Epithelial cell of esophagus (primary cell): ENCODE measurements around the gene FARS2.

Source experiments
- DNase-seq: peaks from one replicate; pipeline ENCODE4 v3.0.0; 2010; ENCODE audit warnings: low read depth
- H3K4me3 ChIP-seq: 2 replicates; pipeline ENCODE4 v1.5.1; 2011; ENCODE audit warnings: mild to moderate bottlenecking, low read length, control low read depth
- TF ChIP-seq, protein P1 (sequence below): IDR thresholded peaks from 2 replicates; pipeline ENCODE4 v1.5.1; 2011; ENCODE audit warnings: low read depth, mild to moderate bottlenecking, low read length, control low read depth, inconsistent platforms; ENCODE audit not compliant: insufficient read depth; ENCODE audit errors: missing control alignments

FARS2 gene

DNA sequence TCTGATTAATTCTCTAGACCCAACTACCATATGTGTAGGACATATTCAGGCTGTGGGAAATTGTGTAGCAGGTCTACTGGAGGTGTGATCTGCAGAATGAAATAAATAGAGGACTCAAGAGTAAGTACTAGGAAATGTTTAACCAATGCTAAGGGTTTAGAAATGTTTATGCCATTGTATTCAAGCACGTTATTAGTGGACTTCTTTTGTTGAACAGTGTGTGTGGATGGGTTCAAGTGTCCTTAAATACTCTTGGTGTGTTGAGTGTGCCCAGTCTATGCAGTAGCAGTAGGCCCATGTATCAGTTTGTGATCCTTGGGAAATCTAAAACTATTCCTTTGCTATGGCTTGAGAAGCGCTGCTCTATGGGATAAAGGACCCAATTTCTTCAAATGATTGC, 112.1 kb downstream of the FARS2 start:
- no peak for DNase-seq
- no peak overlapping the region for H3K4me3 ChIP-seq
- TF ChIP-seq, protein P1, sequence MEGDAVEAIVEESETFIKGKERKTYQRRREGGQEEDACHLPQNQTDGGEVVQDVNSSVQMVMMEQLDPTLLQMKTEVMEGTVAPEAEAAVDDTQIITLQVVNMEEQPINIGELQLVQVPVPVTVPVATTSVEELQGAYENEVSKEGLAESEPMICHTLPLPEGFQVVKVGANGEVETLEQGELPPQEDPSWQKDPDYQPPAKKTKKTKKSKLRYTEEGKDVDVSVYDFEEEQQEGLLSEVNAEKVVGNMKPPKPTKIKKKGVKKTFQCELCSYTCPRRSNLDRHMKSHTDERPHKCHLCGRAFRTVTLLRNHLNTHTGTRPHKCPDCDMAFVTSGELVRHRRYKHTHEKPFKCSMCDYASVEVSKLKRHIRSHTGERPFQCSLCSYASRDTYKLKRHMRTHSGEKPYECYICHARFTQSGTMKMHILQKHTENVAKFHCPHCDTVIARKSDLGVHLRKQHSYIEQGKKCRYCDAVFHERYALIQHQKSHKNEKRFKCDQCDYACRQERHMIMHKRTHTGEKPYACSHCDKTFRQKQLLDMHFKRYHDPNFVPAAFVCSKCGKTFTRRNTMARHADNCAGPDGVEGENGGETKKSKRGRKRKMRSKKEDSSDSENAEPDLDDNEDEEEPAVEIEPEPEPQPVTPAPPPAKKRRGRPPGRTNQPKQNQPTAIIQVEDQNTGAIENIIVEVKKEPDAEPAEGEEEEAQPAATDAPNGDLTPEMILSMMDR = no peak

DNA sequence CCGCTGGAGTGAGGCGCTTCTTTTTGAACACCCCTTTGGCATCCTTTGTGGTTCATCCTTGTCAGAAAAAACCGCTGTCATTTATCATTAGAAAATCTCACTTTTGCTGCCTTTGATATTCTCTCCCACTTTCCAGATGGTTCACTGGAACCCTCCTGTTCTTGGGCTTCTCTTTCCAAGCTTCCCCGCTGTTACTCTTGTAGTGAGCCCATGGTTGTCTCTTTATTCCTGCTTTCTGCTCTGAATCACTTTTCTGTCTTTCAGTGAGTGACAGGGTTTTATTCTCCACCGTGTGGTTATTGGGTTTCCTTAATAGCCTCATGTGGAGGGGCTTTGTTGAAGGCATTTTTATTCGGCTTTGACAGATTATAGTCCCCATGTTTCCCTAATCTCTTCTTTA, 117.0 kb downstream of the FARS2 start:
- DNase-seq = no peak
- H3K4me3 ChIP-seq = no peak overlapping the region
- TF ChIP-seq, protein P1 = no peak

DNA sequence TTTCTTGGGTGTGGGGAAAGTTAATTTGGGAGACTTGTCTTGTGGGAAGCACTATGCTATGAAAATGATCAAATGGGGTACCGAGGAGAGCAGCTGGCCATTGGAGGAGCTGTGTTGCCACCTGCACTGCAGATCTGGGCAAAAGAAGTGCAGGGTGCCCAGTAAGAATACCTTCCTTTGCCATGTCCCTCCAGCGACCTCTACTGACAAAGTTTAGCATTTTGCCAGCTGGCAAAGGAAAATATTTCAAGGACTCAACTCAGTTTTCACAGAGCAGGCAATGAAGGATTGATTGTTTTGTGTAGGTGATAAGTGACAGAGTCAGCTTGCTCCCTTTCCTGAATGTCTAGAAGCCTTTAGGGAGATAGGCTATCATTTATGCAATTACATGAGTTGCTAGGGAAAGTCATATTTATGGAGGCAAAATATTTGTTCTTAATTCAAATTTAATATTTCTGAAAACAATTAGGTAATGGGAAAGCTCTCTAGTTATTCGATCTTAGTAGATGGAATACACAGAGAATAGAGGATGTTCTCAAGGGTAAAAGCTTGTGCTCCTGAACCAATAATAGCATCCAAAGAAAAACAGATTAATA, 118.4 kb downstream of the FARS2 start:
- TF ChIP-seq, protein P1 = peak; percentile 80
- H3K4me3 ChIP-seq = no peak overlapping the region
- peak; percentile 62 for DNase-seq

DNA sequence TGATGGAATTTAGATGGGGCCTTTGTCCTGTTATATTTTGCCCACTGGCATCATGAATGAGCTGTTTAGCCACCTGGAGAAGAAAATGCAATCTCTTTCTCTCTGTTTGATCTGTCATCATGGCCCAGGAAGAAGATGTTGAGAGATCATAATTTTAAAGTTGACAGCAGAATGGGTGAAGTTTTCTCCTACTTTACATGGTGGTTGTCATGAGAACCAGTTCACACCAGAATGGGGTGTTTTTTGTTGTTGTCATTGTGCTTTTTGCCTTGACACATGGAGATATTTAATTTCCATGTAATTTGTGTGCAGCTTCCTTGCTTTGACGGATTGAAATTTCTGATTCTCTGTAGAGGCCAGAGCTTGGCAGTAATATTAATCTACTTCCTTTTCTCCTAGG, 122.5 kb downstream of the FARS2 start:
- no peak overlapping the region for H3K4me3 ChIP-seq
- DNase-seq = no peak
- TF ChIP-seq, protein P1 = no peak

DNA sequence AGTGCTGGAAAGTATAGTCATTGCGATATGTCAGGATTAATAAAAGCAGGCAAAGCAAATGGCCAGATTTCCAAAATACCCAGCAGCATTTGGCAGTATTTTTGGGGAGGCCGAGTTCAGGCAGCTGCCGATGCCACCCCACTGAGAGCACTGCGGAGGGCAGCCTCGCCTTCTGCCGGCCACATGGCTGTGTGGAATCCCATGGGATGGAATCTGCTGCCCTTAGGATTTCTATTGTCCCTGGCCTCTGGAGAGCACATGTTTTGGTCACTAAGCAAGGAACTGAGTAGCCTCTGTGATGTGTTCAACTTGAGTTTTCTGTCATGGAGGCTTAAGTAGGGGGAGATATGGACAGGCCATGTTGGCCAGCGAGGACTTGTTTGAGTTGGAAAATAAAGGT, 123.0 kb downstream of the FARS2 start:
- TF ChIP-seq, protein P1 = no peak
- DNase-seq = no peak
- no peak overlapping the region for H3K4me3 ChIP-seq

DNA sequence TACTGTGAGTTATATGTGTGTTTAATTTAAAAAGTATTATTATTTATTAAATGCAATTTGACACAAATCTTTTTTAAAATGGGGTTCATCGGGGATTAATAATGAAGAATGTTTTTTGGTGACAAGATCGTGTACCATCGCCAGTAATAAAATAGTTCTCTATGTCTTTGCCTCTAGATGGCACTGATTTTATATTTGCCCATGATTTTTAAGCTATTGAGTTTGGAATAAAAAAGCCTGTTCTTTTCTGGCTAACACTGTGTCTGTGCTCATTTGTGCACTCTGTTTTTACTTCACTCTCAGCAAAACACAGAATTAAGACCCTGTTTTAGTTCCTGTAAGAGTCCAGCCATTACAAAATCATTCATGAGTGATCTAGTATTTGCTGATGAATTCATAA, 127.0 kb downstream of the FARS2 start:
- no peak for DNase-seq
- TF ChIP-seq, protein P1 = no peak
- H3K4me3 ChIP-seq = no peak overlapping the region

DNA sequence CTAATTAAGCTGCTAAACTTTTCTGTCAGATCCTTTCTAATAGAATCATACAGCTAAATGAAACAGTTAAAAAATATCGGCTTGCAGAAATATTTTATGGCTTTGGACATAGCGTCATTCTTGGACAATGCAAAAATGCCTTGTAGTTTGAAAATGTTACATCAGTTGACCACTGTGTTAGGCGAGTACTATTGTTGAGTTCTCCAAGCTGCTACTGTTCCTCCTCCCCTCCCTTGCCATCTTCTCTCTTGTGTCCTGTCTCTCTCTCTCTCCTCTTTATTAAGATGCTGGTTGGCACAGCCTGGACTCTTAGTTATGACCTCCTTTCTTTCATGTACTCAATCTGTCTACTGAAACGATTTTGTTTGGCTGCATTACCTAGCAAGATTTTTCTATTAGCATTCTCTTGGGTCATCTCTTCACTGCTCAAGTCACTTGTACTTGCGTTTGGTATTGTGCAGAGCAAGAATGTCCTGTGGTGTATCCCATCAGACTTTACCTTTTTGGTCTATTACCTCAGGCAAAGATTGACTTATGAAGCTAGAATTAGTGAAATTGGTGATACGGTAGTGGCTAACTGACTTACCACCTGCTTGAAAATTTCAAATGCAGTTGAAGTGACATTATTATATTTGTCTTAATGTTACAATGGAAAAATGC, 127.9 kb downstream of the FARS2 start:
- H3K4me3 ChIP-seq = no peak overlapping the region
- TF ChIP-seq, protein P1 = no peak
- no peak for DNase-seq
